ENCODE measurements around the gene GAL.

GRCh38 chr11:68710409-68710808, 26.1 kb downstream of the GAL start:
- TF ChIP-seq CTCF (IDR thresholded peaks at IDR 0.05; ENCODE audit: low read depth, low read length, poor library complexity, severe bottlenecking) (no peak), EZH2phosphoT487 (IDR thresholded peaks at IDR 0.05; ENCODE audit: borderline replicate concordance, low read length) (no peak)
